GM18507 (cell line): ENCODE results near the gene FAM13A.

Source experiments
- DNase-seq: peaks from one replicate; pipeline ENCODE4 v3.0.0; 2011; ENCODE audit warnings: low read depth; ENCODE audit not compliant: insufficient read length; ENCODE audit errors: extremely low spot score
- FAIRE-seq: peaks from 2 replicates; lab custom pipeline; 2011; peaks lifted over from hg19 to GRCh38; lab: Jason Lieb, UNC

FAM13A gene

GRCh38 chr4:88744609-88745008, 312.4 kb downstream of the FAM13A start:
- DNase-seq, result no peak
- FAIRE-seq, result no peak

- FAIRE-seq, result no peak
- DNase-seq, result no peak
These were observed 313.3 kb downstream of the FAM13A start for GRCh38 chr4:88743696-88744095.

GRCh38 chr4:88742561-88742960, 314.4 kb downstream of the FAM13A start:
- DNase-seq (no peak), FAIRE-seq (no peak)

- DNase-seq (no peak), FAIRE-seq (no peak)
These were observed 318.8 kb downstream of the FAM13A start for GRCh38 chr4:88738180-88738579.

GRCh38 chr4:88737307-88737941, 319.6 kb downstream of the FAM13A start:
- DNase-seq, result peak; percentile 5
- peak; percentile 69 for FAIRE-seq

GRCh38 chr4:88736264-88736663, 320.7 kb downstream of the FAM13A start:
- DNase-seq (no peak), FAIRE-seq (no peak)

- DNase-seq, result no peak
- no peak for FAIRE-seq
These were observed 321.4 kb downstream of the FAM13A start for GRCh38 chr4:88735564-88735963.

- DNase-seq (no peak), FAIRE-seq (no peak)
These were observed 322.5 kb downstream of the FAM13A start for GRCh38 chr4:88734403-88734949.

- no peak for FAIRE-seq
These were observed 324.1 kb downstream of the FAM13A start for GRCh38 chr4:88732714-88733368.

GRCh38 chr4:88731381-88731780, 325.6 kb downstream of the FAM13A start:
- no peak for FAIRE-seq
- no peak for DNase-seq

More at GRCh38 chr4:88732714-88733368, 324.1 kb downstream of the FAM13A start:
- DNase-seq, result no peak

- DNase-seq, result no peak
- FAIRE-seq, result no peak
These were observed 326.2 kb downstream of the FAM13A start for GRCh38 chr4:88730811-88731210.

- no peak for FAIRE-seq
- no peak for DNase-seq
These were observed 327.7 kb downstream of the FAM13A start for GRCh38 chr4:88729146-88729760.

GRCh38 chr4:88728146-88728545, 328.8 kb downstream of the FAM13A start:
- no peak for DNase-seq

GRCh38 chr4:88725986-88726385, 331.0 kb downstream of the FAM13A start:
- no peak for DNase-seq
- no peak for FAIRE-seq

More at GRCh38 chr4:88728146-88728545, 328.8 kb downstream of the FAM13A start:
- no peak for FAIRE-seq

GRCh38 chr4:88725143-88725542, 331.8 kb downstream of the FAM13A start:
- DNase-seq (no peak), FAIRE-seq (no peak)

- no peak for FAIRE-seq
- DNase-seq, result no peak
These were observed 332.6 kb downstream of the FAM13A start for GRCh38 chr4:88724406-88724805.

GRCh38 chr4:88722828-88723227, 334.2 kb downstream of the FAM13A start:
- FAIRE-seq (no peak), DNase-seq (no peak)

GRCh38 chr4:88722276-88722780, 334.7 kb downstream of the FAM13A start:
- DNase-seq (no peak), FAIRE-seq (no peak)

GRCh38 chr4:88720451-88721428, 336.2 kb downstream of the FAM13A start:
- DNase-seq (no peak), FAIRE-seq (no peak)
